DMS 273 (cell line): ENCODE data around the gene NDUFB6.
"Not testable (repeated sequence)": the region's sequence is repeated elsewhere in the genome, so short reads cannot be mapped to it uniquely, and the experiment has no call there.

ENCODE experiments used
- DNase-seq: peaks from one replicate; lab custom pipeline; 2025; ENCODE audit not compliant: unreplicated experiment; lab: John Stamatoyannopoulos, UW

Gene NDUFB6

DNA sequence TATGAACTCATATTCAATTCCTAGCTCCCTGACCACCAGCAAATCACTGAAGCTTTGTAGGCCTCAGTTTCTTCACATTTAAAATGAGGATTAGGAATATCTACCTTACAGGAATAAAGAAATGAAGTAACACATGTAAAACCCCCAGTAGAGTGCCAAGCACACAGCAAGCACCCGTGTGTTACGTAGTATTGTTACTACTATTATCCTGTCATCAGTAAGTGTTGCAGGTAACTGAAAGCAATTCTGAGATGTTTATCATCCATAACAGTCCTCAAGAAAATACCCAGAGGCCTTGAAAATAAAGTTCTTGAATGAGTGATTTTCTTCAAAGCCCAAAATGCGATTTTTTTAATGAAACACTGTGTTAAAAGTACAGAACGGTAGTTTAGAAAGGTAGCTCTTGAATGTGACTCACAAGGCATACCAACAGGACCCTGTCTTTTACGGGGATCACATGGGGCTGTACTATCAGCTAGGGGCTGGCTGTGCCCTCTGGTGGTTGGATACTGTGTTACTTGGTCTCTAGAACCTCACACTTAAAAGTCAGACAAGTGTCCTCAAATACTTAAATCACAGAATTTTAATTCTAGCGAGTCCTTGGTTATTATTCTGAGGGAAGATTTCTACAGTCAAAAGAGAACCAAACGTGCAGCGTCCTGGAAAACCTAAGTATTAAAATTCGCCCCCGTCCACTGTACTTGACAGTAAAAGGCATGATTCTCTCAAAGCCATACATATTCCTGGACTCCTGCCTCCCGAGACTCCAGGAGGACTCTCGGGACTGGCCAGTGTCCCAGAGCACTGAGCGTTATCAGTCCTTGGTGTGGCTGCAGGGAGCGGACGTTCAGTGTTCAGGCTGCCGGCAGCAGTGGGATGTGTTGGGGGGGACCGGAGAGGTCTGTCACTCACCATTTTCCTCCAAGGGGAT lies 725 bp downstream of the NDUFB6 start:
- DNase-seq: peak; percentile 85

DNA sequence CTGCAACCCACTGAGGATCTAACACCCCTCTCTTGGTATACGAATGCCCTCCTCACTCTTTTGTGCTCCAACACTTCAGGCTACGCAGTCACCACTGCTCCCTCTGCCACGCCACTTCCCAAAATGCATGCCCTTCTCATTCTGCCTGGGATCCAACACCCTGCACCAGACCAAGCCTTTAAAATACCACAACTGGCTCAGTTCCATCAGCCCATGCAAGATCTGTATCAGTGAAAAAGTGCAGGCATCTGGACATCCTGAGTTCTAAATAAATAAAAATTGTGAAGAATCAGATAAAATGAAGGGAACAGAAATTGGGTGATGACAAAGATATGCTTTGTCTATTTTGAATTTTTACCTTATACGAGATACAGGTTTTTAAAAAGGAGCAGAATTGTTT lies 2.7 kb downstream of the NDUFB6 start:
- DNase-seq: no peak

DNA sequence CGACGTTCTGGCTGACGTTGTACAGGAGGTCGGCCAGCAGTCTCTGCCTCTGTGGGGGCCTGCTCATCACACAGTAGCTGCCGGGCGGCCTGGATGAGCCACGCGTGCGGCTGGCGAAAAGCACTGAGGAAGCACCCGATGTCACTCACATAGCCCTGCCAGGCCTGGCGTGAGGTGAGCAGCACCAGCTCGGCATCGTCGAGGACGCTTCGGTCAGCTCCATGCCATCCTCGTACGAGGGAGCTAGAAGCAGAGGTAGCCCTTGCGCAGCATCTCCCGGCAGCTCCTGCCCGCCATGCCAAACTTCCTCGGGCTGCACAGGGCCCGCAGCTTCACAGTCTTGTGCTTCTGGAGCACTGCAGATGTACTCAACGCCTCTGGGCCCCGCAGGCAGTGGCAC lies 6.2 kb downstream of the NDUFB6 start:
- no peak for DNase-seq

DNA sequence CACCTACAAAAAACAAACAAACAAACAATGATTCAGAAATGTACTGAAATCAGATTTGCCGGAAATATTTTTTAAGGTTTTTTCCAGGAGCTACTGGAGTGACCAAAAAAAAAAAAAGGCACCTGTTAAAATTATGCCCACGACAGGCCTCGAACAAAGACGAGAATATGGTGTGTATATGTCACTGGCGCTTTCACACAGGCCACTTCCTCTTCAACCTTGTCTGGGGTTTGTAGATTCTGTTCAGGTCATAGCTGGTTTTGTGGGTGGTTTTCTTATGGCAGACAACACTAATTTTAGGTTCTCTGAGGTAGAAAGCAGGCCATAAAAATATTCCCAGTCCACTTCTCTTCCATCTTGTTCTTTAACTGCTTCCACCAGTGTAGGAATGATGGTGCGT lies 7.0 kb downstream of the NDUFB6 start:
- DNase-seq: no peak

DNA sequence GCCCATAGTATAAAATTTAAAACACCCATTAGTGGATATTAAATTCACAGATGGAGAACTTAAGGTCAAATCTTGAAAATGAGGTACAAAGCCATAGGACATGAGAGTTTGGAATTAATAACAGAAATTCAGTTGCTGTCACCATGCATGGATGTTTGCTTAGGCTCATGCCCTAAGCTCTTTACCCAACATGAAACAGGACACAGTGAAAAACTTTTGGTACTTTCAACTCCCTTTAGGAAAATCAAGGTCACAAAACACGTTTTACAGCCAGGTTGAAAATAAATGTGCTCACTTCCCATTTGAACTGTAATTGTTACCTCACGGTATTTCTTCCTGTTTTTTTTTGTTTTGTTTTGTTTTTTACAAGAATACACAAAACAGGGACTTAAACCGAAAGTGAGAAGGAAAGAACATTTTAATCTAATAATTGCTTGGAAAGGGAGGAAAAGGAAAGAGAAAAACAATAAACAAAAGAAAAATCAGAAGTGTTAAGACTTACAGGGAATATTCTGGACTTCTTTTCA lies 14.5 kb downstream of the NDUFB6 start:
- DNase-seq: no peak

DNA sequence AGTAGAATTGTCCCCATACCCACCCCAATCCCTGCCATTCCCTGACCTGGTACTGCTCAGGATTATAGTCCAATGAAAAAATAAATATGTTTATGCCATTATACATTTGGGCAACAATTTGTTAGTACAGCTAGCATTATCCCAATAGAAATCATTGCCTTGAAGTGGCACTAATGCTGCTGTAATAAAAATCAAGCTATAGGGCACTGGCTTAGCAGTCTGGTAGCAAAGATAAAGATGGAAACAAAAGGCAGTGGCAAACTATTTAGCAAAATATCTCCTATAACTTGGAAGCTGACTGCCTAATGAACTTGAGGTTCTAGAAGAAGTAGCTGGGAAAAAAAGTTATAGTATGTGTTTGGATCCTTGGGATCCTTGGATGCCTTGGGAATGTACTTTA lies 18.4 kb downstream of the NDUFB6 start:
- DNase-seq: no peak

DNA sequence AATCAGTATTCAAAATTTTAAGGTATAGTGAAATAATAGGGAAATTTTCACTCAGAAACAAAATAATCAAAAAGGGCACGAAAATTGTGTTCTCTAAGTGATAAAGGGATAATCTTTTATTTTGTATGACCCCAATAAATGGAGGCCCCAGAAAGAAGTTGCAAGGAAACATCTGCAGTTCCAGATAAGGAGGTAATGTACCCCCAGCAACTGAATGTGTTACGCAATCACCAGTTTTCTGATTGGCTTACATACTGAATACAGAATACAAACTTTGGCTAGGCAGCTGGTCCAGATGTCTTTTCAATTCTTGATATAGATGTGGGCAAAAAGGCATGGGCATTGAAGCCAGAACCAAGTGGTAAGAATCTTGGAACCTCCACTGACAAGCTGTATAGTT lies 18.9 kb downstream of the NDUFB6 start:
- peak; percentile 85 for DNase-seq

DNA sequence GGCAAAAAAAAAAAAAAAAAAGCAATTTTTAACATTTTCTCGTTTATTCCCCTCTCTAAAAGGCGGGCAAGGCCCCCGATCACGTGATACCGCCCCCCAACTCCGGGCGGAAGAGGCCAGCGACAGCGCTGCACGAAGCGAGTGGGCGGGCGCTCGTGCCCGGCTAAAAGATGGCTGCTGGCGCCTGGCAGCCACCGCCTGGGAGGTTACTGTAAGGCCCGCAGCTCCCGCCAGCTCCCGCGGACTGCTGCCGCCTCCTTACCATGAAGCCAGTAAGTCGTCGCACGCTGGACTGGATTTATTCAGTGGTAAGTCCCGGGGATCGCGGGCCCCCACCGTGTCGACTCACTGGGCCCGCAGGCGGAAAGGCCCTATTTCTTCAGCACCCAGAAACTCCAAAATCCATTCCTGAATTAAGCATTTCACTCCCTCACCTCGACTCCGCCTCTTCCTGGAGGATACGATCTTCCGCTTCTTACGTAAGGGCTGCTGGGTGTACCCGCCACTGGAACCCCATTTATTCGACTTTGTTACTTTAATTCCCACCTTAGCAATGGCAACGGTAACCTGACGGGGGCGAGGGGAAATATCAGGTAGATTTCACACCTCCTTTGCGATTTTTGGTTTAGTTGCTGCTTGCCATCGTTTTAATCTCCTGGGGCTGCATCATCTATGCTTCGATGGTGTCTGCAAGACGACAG lies 20.6 kb downstream of the NDUFB6 start, which contains the start of the genes SMIM27 and TOPORS:
Gene SMIM27 (plus strand): TSS at position 156 of the 701 bp plus-strand sequence. CDS start 108 bp downstream, at position 264.
Gene TOPORS (minus strand): TSS at position 415 of the 701 bp plus-strand sequence. CDS start 150 bp downstream, at position 265.
- DNase-seq: peak; percentile 96

DNA sequence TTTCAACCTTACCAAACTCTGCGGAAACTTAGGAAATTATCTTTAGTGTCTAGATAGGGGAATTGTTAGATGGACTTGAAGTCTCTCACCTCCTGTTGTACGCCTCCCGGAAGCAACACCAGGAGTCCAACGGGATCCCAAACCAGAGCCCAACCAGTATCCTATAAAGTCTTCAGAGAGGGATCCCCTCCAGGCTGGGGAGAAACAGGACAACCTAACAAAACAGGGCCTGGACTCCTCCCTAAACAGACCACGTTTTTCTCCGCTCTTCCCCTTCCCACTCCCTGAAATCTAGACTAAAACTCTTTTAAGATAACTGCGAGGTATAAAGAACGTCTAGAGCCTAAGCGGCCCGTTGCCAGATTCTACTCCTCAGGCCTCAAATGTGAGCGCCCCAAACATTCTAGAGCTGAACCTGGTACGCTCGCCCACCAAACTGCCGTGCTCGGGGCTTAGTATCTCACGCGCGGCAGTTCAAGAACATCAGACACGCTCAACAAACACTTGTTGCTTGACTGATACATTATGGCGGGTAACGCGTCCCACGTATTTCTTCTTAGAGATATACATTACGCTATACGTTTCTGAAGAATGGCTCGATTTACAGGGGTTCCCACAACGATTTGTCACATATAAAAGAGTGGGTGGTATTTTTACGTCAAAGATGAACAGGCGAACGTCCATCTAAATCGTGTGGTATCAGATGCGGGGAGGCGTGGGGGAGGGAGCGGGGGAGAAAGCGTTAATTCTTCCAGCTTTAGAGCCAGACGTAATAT lies 21.5 kb downstream of the NDUFB6 start:
- DNase-seq: peak; percentile 82

DNA sequence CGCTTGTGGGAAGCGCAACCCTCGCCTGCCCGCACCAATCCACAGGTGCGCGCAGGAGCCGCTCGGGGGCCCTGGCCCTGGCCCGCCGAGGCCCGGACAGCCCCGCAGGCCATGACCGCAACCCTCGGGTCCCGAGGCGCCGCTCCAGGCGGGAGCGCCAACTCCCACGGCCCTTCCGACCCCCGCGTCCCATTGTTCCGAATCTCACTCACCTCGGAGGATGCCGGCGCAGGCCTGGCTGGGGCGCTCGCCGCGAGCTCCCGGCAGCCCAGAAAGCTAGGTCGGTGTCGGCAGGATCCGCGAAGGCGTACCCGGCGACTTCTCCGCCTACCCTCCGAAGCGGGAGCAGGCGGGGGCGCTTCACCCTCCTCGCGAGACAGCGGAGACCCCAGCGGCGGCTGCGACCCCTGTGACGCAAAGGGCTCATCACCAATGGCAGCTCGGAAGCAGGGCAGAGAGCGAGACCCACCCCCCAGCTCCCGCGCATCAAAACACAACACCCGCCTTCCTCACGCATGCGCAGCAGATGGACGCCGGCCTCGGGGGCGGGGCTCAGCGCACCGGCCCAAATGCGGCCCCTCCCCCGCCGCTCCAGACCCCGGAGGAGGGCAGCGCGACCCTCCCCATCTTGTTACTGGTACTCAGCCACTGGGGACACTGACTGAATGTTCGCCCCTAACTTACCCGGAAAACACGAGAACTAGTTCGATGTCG lies 22.2 kb downstream of the NDUFB6 start:
- DNase-seq: peak; percentile 95

DNA sequence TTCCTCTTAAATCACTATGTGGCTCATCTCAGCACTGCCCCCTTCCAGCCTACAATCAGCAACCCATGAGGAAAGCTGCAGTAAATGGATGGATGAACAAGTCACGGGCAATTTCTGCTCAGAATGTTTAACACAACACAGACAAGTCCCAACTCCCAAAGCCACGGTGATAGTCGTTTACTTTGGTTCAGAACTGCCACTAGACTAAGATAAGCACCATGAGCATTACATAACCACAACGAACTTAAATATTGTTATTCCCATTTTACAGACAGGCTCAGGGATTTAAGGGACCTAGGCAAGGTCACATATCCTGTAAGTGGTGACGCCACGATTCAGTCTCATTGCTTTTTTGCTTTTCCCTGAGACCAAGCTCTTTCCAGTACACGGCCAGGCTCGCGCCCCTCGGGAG lies 22.8 kb downstream of the NDUFB6 start:
- DNase-seq: peak; percentile 36

DNA sequence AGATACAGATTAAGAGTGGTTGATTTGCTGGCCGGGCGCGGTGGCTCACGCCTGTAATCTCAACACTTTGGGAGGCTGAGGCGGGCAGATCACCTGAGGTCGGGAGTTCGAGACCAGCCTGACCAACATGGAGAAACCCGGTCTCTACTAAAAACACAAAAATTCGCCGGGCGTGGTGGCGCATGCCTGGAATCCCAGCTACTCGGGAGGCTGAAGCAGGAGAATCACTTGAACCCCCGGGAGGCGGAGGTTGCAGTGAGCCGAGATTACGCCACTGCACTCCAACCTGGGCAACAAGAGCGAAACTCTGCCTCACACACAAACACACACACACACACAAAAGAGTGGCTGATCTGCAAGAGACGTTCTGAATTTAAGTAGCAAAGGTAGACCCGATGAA lies 24.7 kb downstream of the NDUFB6 start:
- DNase-seq: not testable (repeated sequence)

DNA sequence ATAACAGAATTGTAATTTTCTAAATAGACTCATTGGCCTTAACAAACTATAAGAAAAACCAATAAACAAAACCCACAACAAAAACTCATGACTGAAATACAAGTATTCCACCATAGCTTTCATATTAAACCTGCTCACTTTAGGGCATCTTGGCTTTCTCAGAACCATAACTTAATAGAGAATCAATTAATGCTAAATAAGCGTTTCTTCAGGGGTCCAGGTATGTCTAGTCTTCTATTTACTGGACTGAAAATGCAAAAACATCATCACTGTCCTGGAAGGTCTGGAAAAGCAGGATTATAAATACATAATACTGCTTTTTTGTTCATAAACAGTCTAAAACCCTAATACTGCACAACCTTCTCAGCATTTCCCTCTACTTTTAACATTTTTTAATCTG lies 27.1 kb downstream of the NDUFB6 start:
- no peak for DNase-seq

DNA sequence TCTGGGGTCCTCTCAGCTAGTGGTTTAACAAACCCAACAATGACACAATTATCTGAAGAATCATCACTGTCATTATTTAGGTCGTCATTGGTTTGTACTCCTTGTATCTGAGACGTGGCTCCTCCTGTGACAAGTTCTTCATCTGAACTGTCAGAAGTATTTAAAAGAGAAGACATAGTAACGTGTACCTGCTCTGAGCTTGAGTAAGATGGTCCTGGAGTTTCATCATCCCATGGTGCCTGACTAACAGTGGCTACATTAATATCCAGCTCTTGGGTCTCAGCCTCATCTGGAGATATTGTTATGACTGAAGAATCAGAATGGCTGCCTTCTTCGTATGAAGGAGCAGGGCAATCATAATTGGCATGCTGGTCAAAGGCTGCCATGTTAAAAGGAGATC lies 29.9 kb downstream of the NDUFB6 start:
- no peak for DNase-seq

DNA sequence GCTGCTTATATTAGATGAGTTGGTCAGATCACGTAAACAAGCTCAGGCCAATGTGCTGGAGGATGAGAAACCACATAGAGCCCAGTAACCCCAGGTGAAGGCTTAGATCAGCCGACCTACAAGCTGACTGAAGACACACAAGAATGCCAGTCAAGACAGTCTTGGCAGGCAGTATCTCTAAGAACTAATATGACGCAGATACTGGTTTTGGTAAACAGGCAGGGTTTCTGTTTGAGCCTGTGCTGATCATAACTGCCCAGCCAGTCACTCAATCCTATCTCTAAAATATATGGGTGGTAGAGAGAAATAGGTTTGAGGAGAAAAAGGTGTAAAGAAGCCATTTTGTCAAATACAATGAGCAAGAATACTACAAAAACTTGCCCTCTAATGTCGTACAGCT lies 39.1 kb downstream of the NDUFB6 start:
- DNase-seq: no peak

DNA sequence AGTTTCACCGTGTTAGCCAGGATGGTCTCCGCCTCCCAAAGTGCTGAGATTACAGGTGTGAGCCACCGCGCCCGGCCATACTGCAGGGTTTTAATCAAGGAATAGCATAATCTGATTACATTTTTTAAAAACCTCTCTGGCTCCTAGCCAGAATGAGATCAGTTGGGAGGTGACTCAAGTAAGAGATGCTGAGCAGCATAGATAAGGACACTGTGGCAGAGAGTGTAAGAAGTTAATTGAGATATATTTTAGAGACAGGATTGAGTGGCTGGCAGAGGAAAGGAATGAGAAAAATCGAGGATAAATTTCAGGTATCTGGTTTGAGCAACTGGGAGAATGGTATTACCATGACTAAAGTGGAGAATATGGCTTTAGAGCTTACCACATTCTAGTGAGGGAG lies 39.6 kb downstream of the NDUFB6 start:
- DNase-seq: no peak

DNA sequence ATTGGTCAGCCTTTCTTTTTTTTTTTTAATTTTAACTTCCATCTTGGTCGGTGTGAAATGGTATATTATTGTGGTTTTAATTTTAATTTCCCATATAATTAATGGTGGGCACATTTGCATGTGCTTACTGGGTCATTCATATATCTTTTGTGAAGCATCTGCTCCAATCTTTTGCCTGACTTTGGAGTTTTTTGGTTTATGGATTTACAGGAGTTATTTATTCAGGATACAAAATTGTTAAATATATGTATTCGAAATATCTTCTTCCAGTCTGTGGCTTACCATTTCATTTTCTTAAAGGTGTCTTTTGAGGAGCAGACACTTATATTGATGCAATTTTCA lies 46.3 kb downstream of the NDUFB6 start:
- DNase-seq: no peak

DNA sequence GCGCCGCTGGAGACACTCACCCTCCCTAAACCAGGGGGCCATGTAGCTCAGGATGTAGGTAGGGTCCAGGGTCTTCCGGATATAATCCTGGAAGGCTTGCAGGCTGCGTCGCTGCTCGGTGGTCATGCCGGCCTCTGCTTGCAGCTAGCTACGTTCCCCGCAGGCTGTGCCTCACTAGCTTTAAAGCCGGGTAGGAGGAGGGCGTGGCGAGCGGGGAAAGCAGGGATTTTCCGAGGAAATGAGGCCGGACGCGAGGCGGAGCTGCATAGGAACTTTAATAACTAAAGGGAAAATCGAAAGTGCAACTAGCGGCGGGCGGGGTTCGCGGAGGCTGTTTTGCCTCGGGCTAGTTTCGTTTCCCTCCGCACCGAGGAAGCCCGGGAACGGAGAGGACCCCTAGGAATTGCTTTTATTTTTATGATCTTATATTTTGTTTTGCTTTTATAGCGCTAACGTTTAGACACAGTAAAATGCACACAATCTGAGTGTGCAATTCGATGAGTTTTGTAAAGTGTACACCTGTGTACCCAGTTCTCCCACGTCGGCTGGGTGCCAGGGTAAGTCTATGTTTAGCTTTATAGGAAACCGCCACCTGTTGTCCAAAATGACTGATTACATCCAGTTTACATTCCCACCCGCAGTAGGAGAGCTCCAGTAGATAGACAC lies 46.8 kb downstream of the NDUFB6 start, which contains the start of gene RIGI:
Gene RIGI (minus strand): TSS at position 156 of the 666 bp plus-strand sequence. CDS start 30 bp downstream, at position 126.
- peak; percentile 94 for DNase-seq

DNA sequence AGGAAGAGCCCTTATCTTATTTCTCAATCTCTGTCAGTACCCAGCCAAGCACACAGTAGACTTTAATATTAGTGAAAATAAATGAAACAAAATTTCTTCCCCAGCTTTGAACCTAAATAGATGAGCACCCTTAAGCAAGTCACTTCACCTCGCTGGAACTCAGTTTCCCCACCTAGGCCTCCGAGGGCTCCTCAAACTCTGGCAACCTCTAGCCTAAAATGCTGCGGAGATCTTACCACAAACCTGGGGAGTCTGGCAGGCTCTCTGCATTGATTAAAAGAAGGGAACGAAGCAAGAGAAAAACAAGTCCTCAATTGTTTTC lies 47.3 kb downstream of the NDUFB6 start:
- DNase-seq: no peak
